NB4 (cell line): Measurements from ENCODE around the gene FMN1.

Source experiments
- CTCF ChIP-seq: IDR thresholded peaks from one replicate; pipeline ENCODE4 v1.5.1; 2012; ENCODE audit warnings: low read depth, low read length
- POLR2A ChIP-seq: IDR thresholded peaks from 2 replicates; pipeline ENCODE4 v1.6.1; 2011; ENCODE audit warnings: mild to moderate bottlenecking; ENCODE audit not compliant: insufficient read length; ENCODE audit errors: extremely low read depth
- TF ChIP-seq, protein P1 (sequence below): IDR thresholded peaks from 2 replicates; pipeline ENCODE4 v1.6.1; 2011; ENCODE audit warnings: low read depth, low read length

- no peak for TF ChIP-seq CTCF
- no peak for TF ChIP-seq POLR2A
- TF ChIP-seq, protein P1, sequence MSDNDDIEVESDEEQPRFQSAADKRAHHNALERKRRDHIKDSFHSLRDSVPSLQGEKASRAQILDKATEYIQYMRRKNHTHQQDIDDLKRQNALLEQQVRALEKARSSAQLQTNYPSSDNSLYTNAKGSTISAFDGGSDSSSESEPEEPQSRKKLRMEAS, result no peak
Observed at GRCh38 chr15:33047077-33047476, 147.4 kb downstream of the FMN1 start.
